ENCODE results near the gene STK10.

STK10 gene

GRCh38 chr5:172082180-172082579 is 105.8 kb downstream of the STK10 start:
- DNase-seq, result no peak

GRCh38 chr5:172079876-172080275 is 108.1 kb downstream of the STK10 start:
- no peak for DNase-seq

GRCh38 chr5:172078726-172079345 is 109.2 kb downstream of the STK10 start:
- DNase-seq, result no peak

GRCh38 chr5:172077664-172078425 is 110.2 kb downstream of the STK10 start:
- DNase-seq, result no peak

GRCh38 chr5:172076761-172077244 is 111.2 kb downstream of the STK10 start:
- DNase-seq, result no peak

- DNase-seq, result no peak
Observed at GRCh38 chr5:172075656-172076055, 112.4 kb downstream of the STK10 start.

GRCh38 chr5:172074896-172075295 is 113.1 kb downstream of the STK10 start:
- no peak for DNase-seq

- no peak for DNase-seq
Observed at GRCh38 chr5:172071309-172071875, 116.6 kb downstream of the STK10 start.

GRCh38 chr5:172065431-172066065 is 122.5 kb downstream of the STK10 start:
- DNase-seq, result no peak

- DNase-seq, result no peak
Observed at GRCh38 chr5:172064766-172065165, 123.3 kb downstream of the STK10 start.

- DNase-seq, result no peak
Observed at GRCh38 chr5:172064358-172064757, 123.7 kb downstream of the STK10 start.

GRCh38 chr5:172063463-172064235 is 124.4 kb downstream of the STK10 start:
- DNase-seq, result no peak

GRCh38 chr5:172059661-172060100 is 128.3 kb downstream of the STK10 start:
- DNase-seq, result no peak

GRCh38 chr5:172058088-172058487 is 129.9 kb downstream of the STK10 start:
- no peak for DNase-seq

- no peak for DNase-seq
Observed at GRCh38 chr5:172055996-172056395, 132.0 kb downstream of the STK10 start.

- no peak for DNase-seq
Observed at GRCh38 chr5:172055421-172055820, 132.6 kb downstream of the STK10 start.

- DNase-seq, result no peak
Observed at GRCh38 chr5:172054611-172055153, 133.3 kb downstream of the STK10 start.

- DNase-seq, result no peak
Observed at GRCh38 chr5:172052450-172053236, 135.4 kb downstream of the STK10 start.

GRCh38 chr5:172051643-172052339 is 136.2 kb downstream of the STK10 start:
- no peak for DNase-seq

- DNase-seq, result no peak
Observed at GRCh38 chr5:172050080-172050479, 137.9 kb downstream of the STK10 start.

- DNase-seq, result no peak
Observed at GRCh38 chr5:172049226-172049796, 138.7 kb downstream of the STK10 start.
